GM12801 (cell line): ENCODE results near the gene ARL13A.

ENCODE experiments used
- CTCF ChIP-seq: IDR thresholded peaks from one replicate; pipeline ENCODE4 v1.5.1; 2011; ENCODE audit warnings: control low read depth; ENCODE audit not compliant: insufficient read length; ENCODE audit errors: extremely low read depth

ARL13A gene

GRCh38 chrX:100973411-100973810 is 3.9 kb downstream of the ARL13A start:
- no peak for TF ChIP-seq CTCF

- TF ChIP-seq CTCF = no peak
Measured at GRCh38 chrX:100975212-100975611, 5.7 kb downstream of the ARL13A start.

GRCh38 chrX:100976211-100976610 is 6.7 kb downstream of the ARL13A start:
- no peak for TF ChIP-seq CTCF

- TF ChIP-seq CTCF = no peak
Measured at GRCh38 chrX:100979881-100980607, 10.5 kb downstream of the ARL13A start.

- TF ChIP-seq CTCF = no peak
Measured at GRCh38 chrX:100980608-100981497, 11.3 kb downstream of the ARL13A start.

GRCh38 chrX:100984818-100985217 is 15.3 kb downstream of the ARL13A start:
- TF ChIP-seq CTCF = no peak

GRCh38 chrX:100990139-100990538 is 20.6 kb downstream of the ARL13A start:
- TF ChIP-seq CTCF = no peak
